HepG2 (cell line): ENCODE data around the gene TANC1. TPM values are rescaled to one million over a fixed set of nuclear protein-coding genes. Genes with fewer than 3 reads are reported as not detected.

Experiments
- ATAC-seq: fragments of 200-7000 bp; cut with Tn5 transposase; 3 replicates; pipeline ENCODE4 v1.9.1; 2020; ENCODE audit warnings: mild to moderate bottlenecking, moderate library complexity
- BruUV-seq: library from RNA; stranded (reverse); fragments of 400-500 nt; replicated peaks from 2 replicates; lab custom pipeline; 2021; lab: Mats Ljungman, UMichigan
- CTCF ChIA-PET: fragments of 300-600 bp; formaldehyde crosslinking; extraction: SDS; loops from one replicate; lab custom pipeline; 2021; ENCODE audit warnings: low total read pairs, inconsistent platforms, low intra/inter-chr PET ratio; lab: Yijun Ruan, JAX
- POLR2A ChIA-PET: fragments of 350-600 bp; sonication (Branson Sonifier 250); formaldehyde crosslinking; loops from one replicate; lab custom pipeline; 2020; ENCODE audit warnings: antibody characterized with exemption, inconsistent platforms; lab: Yijun Ruan, JAX
- DNase-seq: peaks from one replicate; pipeline ENCODE4 v3.0.0-alpha.2; 2015; ENCODE audit warnings: low spot score
- FAIRE-seq: peaks from 3 replicates; lab custom pipeline; 2011; peaks lifted over from hg19 to GRCh38; lab: Jason Lieb, UNC
- H2AFZ ChIP-seq: one replicate; pipeline ENCODE4 v1.6.1; 2011; ENCODE audit warnings: low read length, inconsistent platforms
- H3K27ac ChIP-seq: fragments of 300-600 bp; 3 replicates; pipeline ENCODE4 v1.8.0; 2011; ENCODE audit warnings: mixed run types, mild to moderate bottlenecking, mixed read lengths, low read length, inconsistent platforms; ENCODE audit not compliant: insufficient read depth; ENCODE audit errors: extremely low read length
- H3K27me3 ChIP-seq, 2 experiments: fragments of 200-600 bp in 1 of 2; 2 replicates in 1 of 2; 3 replicates in 1 of 2; pipeline versions ENCODE4 v1.6.0 to v1.8.0; 2011; ENCODE audit warnings: low read length in 2 of 2, mild to moderate bottlenecking in 2 of 2, moderate library complexity in 2 of 2, inconsistent platforms in 1 of 2; ENCODE audit not compliant: insufficient read depth in 2 of 2, control insufficient read depth in 1 of 2
- H3K36me3 ChIP-seq, 2 experiments: fragments of 200-600 bp in 1 of 2; replicated peaks in 1 of 2; 2 replicates in 1 of 2; 3 replicates in 1 of 2; pipeline versions ENCODE4 v1.5.1 to v1.8.0; 2011; ENCODE audit warnings: low read length in 2 of 2, inconsistent platforms in 1 of 2; ENCODE audit not compliant: insufficient read depth in 2 of 2, control insufficient read depth in 1 of 2
- H3K4me1 ChIP-seq: 2 replicates; pipeline ENCODE4 v1.5.1; 2012; ENCODE audit warnings: low read length, inconsistent platforms; ENCODE audit not compliant: insufficient read depth
- H3K4me2 ChIP-seq: 2 replicates; pipeline ENCODE4 v1.6.0; 2011; ENCODE audit warnings: low read depth, low read length, inconsistent platforms
- H3K4me3 ChIP-seq, 3 experiments: fragments of 200-600 bp in 1 of 3; sonication (generic), shearing (Covaris generic) in 1 of 3; replicated peaks in 1 of 3; 2 replicates each; pipeline ENCODE4 v1.5.1; 2011 to 2016; ENCODE audit warnings: low read length in 3 of 3, inconsistent platforms in 2 of 3, low read depth in 2 of 3, mild to moderate bottlenecking in 2 of 3, control low read depth in 1 of 3, mixed read lengths in 1 of 3; ENCODE audit not compliant: insufficient read depth in 1 of 3
- H3K79me2 ChIP-seq: one replicate; pipeline ENCODE4 v1.6.1; 2011; ENCODE audit warnings: low read length, inconsistent platforms; ENCODE audit not compliant: insufficient read depth
- H3K9ac ChIP-seq: 2 replicates; pipeline ENCODE4 v1.6.0; 2011; ENCODE audit warnings: mild to moderate bottlenecking, low read depth, low read length, inconsistent platforms; ENCODE audit not compliant: insufficient read depth
- H3K9me3 ChIP-seq: 2 replicates; pipeline ENCODE4 v1.5.1; 2012; ENCODE audit warnings: mild to moderate bottlenecking, low read length
- H4K20me1 ChIP-seq: 2 replicates; pipeline ENCODE4 v1.6.0; 2011; ENCODE audit warnings: inconsistent platforms, mild to moderate bottlenecking, low read length, moderate library complexity; ENCODE audit not compliant: insufficient read depth
- ETS1 ChIP-seq: sonication (generic); formaldehyde crosslinking; IDR thresholded peaks from 2 replicates; pipeline ENCODE4 v1.4.0; 2020; ENCODE audit warnings: missing genetic modification reagents
- KDM2A ChIP-seq: sonication (generic); formaldehyde crosslinking; IDR thresholded peaks from 2 replicates; pipeline ENCODE4 v1.4.0; 2020; ENCODE audit warnings: low read depth, missing genetic modification reagents, borderline replicate concordance
- NFAT5 ChIP-seq: sonication (generic); formaldehyde crosslinking; IDR thresholded peaks from 2 replicates; pipeline ENCODE4 v1.4.0; 2020; ENCODE audit warnings: missing genetic modification reagents
- SMARCE1 ChIP-seq: fragments of 450-650 bp; IDR thresholded peaks from 2 replicates; pipeline ENCODE4 v1.6.1; 2017; ENCODE audit warnings: borderline replicate concordance
- SOX6 ChIP-seq, 2 experiments: fragments of 450-650 bp in 1 of 2; sonication (generic) in 1 of 2; formaldehyde crosslinking in 1 of 2; IDR thresholded peaks; 2 replicates each; pipeline versions ENCODE4 v1.4.0 to v1.6.1; 2017 to 2020; ENCODE audit warnings: antibody characterized with exemption in 1 of 2, mild to moderate bottlenecking in 1 of 2, missing genetic modification reagents in 1 of 2
- SRSF1 ChIP-seq: fragments of 200-400 bp; formaldehyde crosslinking; optimal IDR thresholded peaks from 2 replicates; pipeline ENCODE3; 2017; ENCODE audit warnings: mild to moderate bottlenecking, low read depth, low read length, moderate library complexity
- USF2 ChIP-seq, 2 experiments: sonication (generic) in 1 of 2; formaldehyde crosslinking in 1 of 2; IDR thresholded peaks; 2 replicates each; pipeline versions ENCODE4 v1.5.1 to v1.6.1; 2011 to 2020; ENCODE audit warnings: borderline replicate concordance in 1 of 2, low read depth in 1 of 2, low read length in 1 of 2, mild to moderate bottlenecking in 1 of 2, missing genetic modification reagents in 1 of 2, moderate library complexity in 1 of 2
- YEATS2 ChIP-seq: sonication (generic); formaldehyde crosslinking; IDR thresholded peaks from 2 replicates; pipeline ENCODE4 v1.4.0; 2020; ENCODE audit warnings: missing genetic modification reagents, borderline replicate concordance
- ZMYM3 ChIP-seq: sonication (generic); formaldehyde crosslinking; IDR thresholded peaks from 2 replicates; pipeline ENCODE4 v1.5.1; 2020; ENCODE audit warnings: mild to moderate bottlenecking, missing genetic modification reagents
- ZNF282 ChIP-seq: fragments of 450-650 bp; IDR thresholded peaks from 2 replicates; pipeline ENCODE4 v1.6.1; 2018; ENCODE audit not compliant: partially characterized antibody
- ZNF552 ChIP-seq: sonication (generic); formaldehyde crosslinking; IDR thresholded peaks from 2 replicates; pipeline ENCODE4 v1.9.0; 2022; ENCODE audit warnings: missing genetic modification reagents, mild to moderate bottlenecking, borderline replicate concordance
- ZNF75D ChIP-seq: sonication (generic); formaldehyde crosslinking; IDR thresholded peaks from 2 replicates; pipeline ENCODE4 v1.8.1; 2023; ENCODE audit warnings: missing genetic modification reagents, mild to moderate bottlenecking, borderline replicate concordance
- WGBS: methylation state at CpG from one replicate; pipeline ENCODE4 v1.1.6; 2017; ENCODE audit warnings: low lambda C conversion rate; 5-methylcytosine and 5-hydroxymethylcytosine counted together
- in situ Hi-C: cut with HindIII; loops from 2 replicates; pipeline ENCODE4 v1.10.0; 2017; ENCODE audit warnings: low pct_unique_long_range_greater_than_20kb; ENCODE audit not compliant: extremely low pct_ligation_motif_present
- intact Hi-C: fragments of 100-400 bp; cut with micrococcal nuclease; formaldehyde crosslinking; loops from one replicate; pipeline ENCODE4 v1.10.0; 2022; ENCODE audit not compliant: unreplicated experiment
- polyA plus RNA-seq, 8 experiments: library from polyadenylated mRNA; depleted of rRNA in 3 of 8; stranded (reverse) in 7 of 8; unstranded in 1 of 8; fragments of >200 nt; fragmentation: Illumina TruSeq in 4 of 8; extraction: Trizol in 4 of 8; gene quantifications; 2 replicates each; pipeline versions ENCODE4 v1.2.1 to v1.2.3, GENCODE V29; 2011 to 2016; ENCODE audit warnings: low read depth in 4 of 8, missing spikeins in 1 of 8, mixed read lengths in 1 of 8; ENCODE audit not compliant: insufficient read depth in 1 of 8
- total RNA-seq, 5 experiments: library from RNA; depleted of rRNA; stranded (reverse); fragments of >200 nt; fragmentation: Illumina TruSeq; extraction: Trizol; gene quantifications; 2 replicates each; pipeline ENCODE4 v1.2.3, GENCODE V29; 2016; ENCODE audit warnings: low read depth in 1 of 5

TANC1 gene
- total and polyA plus RNA-seq, 2 of the 13 experiments (the other 11 are each of a cell fraction or from before 2014, with no cell fraction given): 2.3 to 5.6 TPM

GRCh38 chr2:159103411-159103810 is 135.0 kb downstream of the TANC1 start:
- H3K4me3 ChIP-seq: no peak overlapping the region

More at GRCh38 chr2:159103411-159103810, 135.0 kb downstream of the TANC1 start:
- Histone ChIP-seq H3K79me2 (no peaks in the 10 kb centered on the region), H3K27ac (no peak overlapping the region), H3K4me2 (no peak overlapping the region), H3K36me3 (no peaks in the 10 kb centered on the region), H2AFZ (no peak overlapping the region), H3K4me1 (peaks cover 14% of the 10 kb centered on the region), H3K9ac (no peak overlapping the region), H4K20me1 (no peaks in the 10 kb centered on the region), H3K9me3 (no peaks in the 10 kb centered on the region), H3K27me3 (no peaks in the 10 kb centered on the region)
- ChIA-PET POLR2A (no interaction called here), CTCF (no interaction called here)
- FAIRE-seq: no peak
- no peak for ATAC-seq
- intact Hi-C loops (no loop called here), in situ Hi-C loops (no loop called here)
- BruUV-seq: no TSS peak
- TF ChIP-seq NFAT5 (no peak), USF2 (IDR thresholded peaks at IDR 0.05; ENCODE audit: low read depth, low read length) (no peak), USF2 (CRISPR knock-in tag; IDR thresholded peaks at IDR 0.05; ENCODE audit: borderline replicate concordance) (no peak), SOX6 (IDR thresholded peaks at IDR 0.05) (no peak), SOX6 (CRISPR knock-in tag; IDR thresholded peaks at IDR 0.05) (no peak), SMARCE1 (no peak), ZNF282 (no peak), YEATS2 (CRISPR knock-in tag) (no peak), ZMYM3 (CRISPR knock-in tag) (no peak), ETS1 (CRISPR knock-in tag) (no peak), KDM2A (CRISPR knock-in tag) (no peak), ZNF75D (CRISPR knock-in tag) (no peak), SRSF1 (no peak), ZNF552 (CRISPR knock-in tag) (no peak)
- WGBS: no CpG with 5 or more reads among the region's 5 CpGs
- no peak for DNase-seq
